HG03103 (cell line): ENCODE data around the gene DDA1.
"Not testable (repeated sequence)": the region's sequence is repeated elsewhere in the genome, so short reads cannot be mapped to it uniquely, and the experiment has no call there.

Source experiments
- ATAC-seq: cut with Tn5 transposase; IDR thresholded peaks from one replicate; pipeline ENCODE4 v1.9.1; 2021; ENCODE audit warnings: low read depth; ENCODE audit not compliant: unreplicated experiment

DDA1 gene

GRCh38 chr19:17286263-17286662 lies 23.1 kb upstream of the DDA1 start:
- ATAC-seq, result no peak

- ATAC-seq, result no peak
These were observed 22.6 kb upstream of the DDA1 start for GRCh38 chr19:17286752-17287151.

- no peak for ATAC-seq
These were observed 19.9 kb upstream of the DDA1 start for GRCh38 chr19:17289489-17289888.

- ATAC-seq, result no peak
These were observed 16.9 kb upstream of the DDA1 start for GRCh38 chr19:17292301-17293074.

GRCh38 chr19:17293605-17294004 lies 15.8 kb upstream of the DDA1 start:
- ATAC-seq, result no peak

- ATAC-seq, result no peak
These were observed 15.1 kb upstream of the DDA1 start for GRCh38 chr19:17294051-17294891.

- not testable (repeated sequence) for ATAC-seq
These were observed 13.8 kb upstream of the DDA1 start for GRCh38 chr19:17295551-17295950.

- no peak for ATAC-seq
These were observed 13.1 kb upstream of the DDA1 start for GRCh38 chr19:17296273-17296672.

GRCh38 chr19:17296976-17297375 lies 12.4 kb upstream of the DDA1 start:
- no peak for ATAC-seq

GRCh38 chr19:17300992-17301619 lies 8.3 kb upstream of the DDA1 start:
- no peak for ATAC-seq

- no peak for ATAC-seq
These were observed 6.8 kb upstream of the DDA1 start for GRCh38 chr19:17302391-17303166.

GRCh38 chr19:17303167-17303939 lies 6.0 kb upstream of the DDA1 start, which contains the start of gene ABHD8:
Gene ABHD8 (minus strand): TSS chr19:17303425. CDS start chr19:17301616, 1,809 bp downstream.
- ATAC-seq, result peak; percentile 62

- ATAC-seq, result no peak
These were observed 5.5 kb upstream of the DDA1 start for GRCh38 chr19:17303940-17304267.

GRCh38 chr19:17304386-17305215 lies 4.8 kb upstream of the DDA1 start:
- ATAC-seq, result no peak

- no peak for ATAC-seq
These were observed 4.2 kb upstream of the DDA1 start for GRCh38 chr19:17305216-17305516.

- peak; percentile 43 for ATAC-seq
These were observed 3.7 kb upstream of the DDA1 start, which contains the start of gene MRPL34 for GRCh38 chr19:17305517-17306284. Gene MRPL34 (plus strand): TSS chr19:17305872. CDS start chr19:17305893, 21 bp downstream.

- no peak for ATAC-seq
These were observed 3.1 kb upstream of the DDA1 start for GRCh38 chr19:17306285-17306714.

GRCh38 chr19:17307876-17308377 lies 1.4 kb upstream of the DDA1 start:
- ATAC-seq, result no peak
